ENCODE results near the gene GSE1. TPM values are rescaled to one million over a fixed set of nuclear protein-coding genes. Genes with fewer than 3 reads are reported as not detected.

The GSE1 gene
- total and polyA plus RNA-seq, 9 of the 15 experiments (the other 6 are each of a cell fraction or from before 2014, with no cell fraction given) = 12.2 to 244 (median 57.9) TPM

GRCh38 chr16:85615852-85616606 is 2.9 kb downstream of the GSE1 start (continued):
- no peak for TF ChIP-seq PBX2 (CRISPR knock-in tag; IDR thresholded peaks at IDR 0.05; ENCODE audit: low read depth)
- no peak for TF ChIP-seq PBX2 (tag; conservative IDR thresholded peaks at IDR 0.05; ENCODE audit: low read depth)
- no peak for TF ChIP-seq ZNF143 (CRISPR knock-in tag; IDR thresholded peaks at IDR 0.05)
- no peak for TF ChIP-seq ZKSCAN8 (CRISPR knock-in tag; IDR thresholded peaks at IDR 0.05)
- TF ChIP-seq DPF2 (IDR thresholded peaks at IDR 0.05) = no peak
- no peak for TF ChIP-seq ZBTB9 (CRISPR knock-in tag; IDR thresholded peaks at IDR 0.05)
- 0 out of 4 replicates have a peak, but pooled peaks of 1 of the 2 experiments have one; percentile 33 for TF ChIP-seq KDM4B (IDR thresholded peaks at IDR 0.05; ENCODE audit: borderline replicate concordance in 2 of 2, low read depth in 1 of 2)
- no peak for TF ChIP-seq ZBTB17 (CRISPR knock-in tag; IDR thresholded peaks at IDR 0.05)
- peak; percentile 53; the same call in 1 of the 2 replicates for TF ChIP-seq ARID4B (CRISPR knock-in tag; IDR thresholded peaks at IDR 0.05)
- TF ChIP-seq ATF7 (IDR thresholded peaks at IDR 0.05) = peak; percentile 38; the same call in 1 of the 2 replicates
- no peak for TF ChIP-seq E2F3 (CRISPR knock-in tag; IDR thresholded peaks at IDR 0.05)
- no peak for TF ChIP-seq ZNF174 (CRISPR knock-in tag; IDR thresholded peaks at IDR 0.05)
- no peak for TF ChIP-seq SETDB1 (IDR thresholded peaks at IDR 0.05; ENCODE audit: low read length)
- no peak for TF ChIP-seq ETV1 (tag; conservative IDR thresholded peaks at IDR 0.05; ENCODE audit: low read depth)
- TF ChIP-seq CBX1 (IDR thresholded peaks at IDR 0.05; ENCODE audit: low read depth) = no peak; the same call in 1 of the 2 replicates
- no peak for TF ChIP-seq MITF (IDR thresholded peaks at IDR 0.05)
- peak; percentile 56; the same call in 1 of the 2 replicates for TF ChIP-seq RBFOX2 (IDR thresholded peaks at IDR 0.05; ENCODE audit: low read depth, low read length)
- no peak for TF ChIP-seq PTBP1 (IDR thresholded peaks at IDR 0.05; ENCODE audit: low read depth, low read length)
- no peak for TF ChIP-seq ZNF444 (CRISPR knock-in tag; IDR thresholded peaks at IDR 0.05)
